ENCODE measurements around the gene CHEK2.

GRCh38 chr22:28650463-28650862, 91.2 kb downstream of the CHEK2 start:
- no peak for TF ChIP-seq POLR2AphosphoS5 (IDR thresholded peaks at IDR 0.05)
- TF ChIP-seq, protein P1, sequence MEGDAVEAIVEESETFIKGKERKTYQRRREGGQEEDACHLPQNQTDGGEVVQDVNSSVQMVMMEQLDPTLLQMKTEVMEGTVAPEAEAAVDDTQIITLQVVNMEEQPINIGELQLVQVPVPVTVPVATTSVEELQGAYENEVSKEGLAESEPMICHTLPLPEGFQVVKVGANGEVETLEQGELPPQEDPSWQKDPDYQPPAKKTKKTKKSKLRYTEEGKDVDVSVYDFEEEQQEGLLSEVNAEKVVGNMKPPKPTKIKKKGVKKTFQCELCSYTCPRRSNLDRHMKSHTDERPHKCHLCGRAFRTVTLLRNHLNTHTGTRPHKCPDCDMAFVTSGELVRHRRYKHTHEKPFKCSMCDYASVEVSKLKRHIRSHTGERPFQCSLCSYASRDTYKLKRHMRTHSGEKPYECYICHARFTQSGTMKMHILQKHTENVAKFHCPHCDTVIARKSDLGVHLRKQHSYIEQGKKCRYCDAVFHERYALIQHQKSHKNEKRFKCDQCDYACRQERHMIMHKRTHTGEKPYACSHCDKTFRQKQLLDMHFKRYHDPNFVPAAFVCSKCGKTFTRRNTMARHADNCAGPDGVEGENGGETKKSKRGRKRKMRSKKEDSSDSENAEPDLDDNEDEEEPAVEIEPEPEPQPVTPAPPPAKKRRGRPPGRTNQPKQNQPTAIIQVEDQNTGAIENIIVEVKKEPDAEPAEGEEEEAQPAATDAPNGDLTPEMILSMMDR (IDR thresholded peaks at IDR 0.05) = no peak

Data from sigmoid colon (tissue), 4 donors.